Suprapubic skin (tissue), 3 donors: ENCODE measurements around the gene CHST9.

Experiments used
- POLR2A ChIP-seq, 2 donors: fragments of 450-650 bp; IDR thresholded peaks; one replicate each; pipeline ENCODE4 v1.6.1; 2017; ENCODE audit warnings: antibody characterized with exemption in 2 of 2, mild to moderate bottlenecking in 2 of 2, moderate library complexity in 2 of 2
- TF ChIP-seq, protein P1 (sequence below), 2 donors: fragments of 200-600 bp in 1 of 2; fragments of 450-650 bp in 1 of 2; sonication (generic) in 1 of 2; IDR thresholded peaks; one replicate each; pipeline ENCODE4 v1.5.1; 2016 to 2019; ENCODE audit warnings: antibody characterized with exemption in 2 of 2, mild to moderate bottlenecking in 1 of 2, moderate library complexity in 1 of 2

DNA sequence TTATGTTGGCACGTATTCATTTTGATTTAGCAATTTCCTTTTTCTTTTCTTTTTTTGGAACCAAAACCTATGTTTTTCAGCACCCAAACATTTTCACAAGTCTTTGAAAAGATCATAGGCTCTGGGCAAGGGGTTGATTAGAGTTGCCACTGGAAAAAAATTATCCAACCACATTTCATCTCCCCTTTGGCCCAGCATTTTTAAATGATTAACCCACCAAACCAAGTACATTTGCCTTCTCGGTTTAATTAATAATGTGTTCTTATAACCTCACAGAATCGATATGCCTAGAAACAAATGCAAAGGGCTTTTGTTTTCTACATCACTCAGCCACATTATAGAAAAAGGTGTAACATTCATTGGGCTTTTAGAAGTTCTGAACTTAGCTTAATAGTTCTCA is 66.1 kb downstream of the CHST9 start:
- no peak for TF ChIP-seq POLR2A (IDR thresholded peaks at IDR 0.05)
- TF ChIP-seq, protein P1, sequence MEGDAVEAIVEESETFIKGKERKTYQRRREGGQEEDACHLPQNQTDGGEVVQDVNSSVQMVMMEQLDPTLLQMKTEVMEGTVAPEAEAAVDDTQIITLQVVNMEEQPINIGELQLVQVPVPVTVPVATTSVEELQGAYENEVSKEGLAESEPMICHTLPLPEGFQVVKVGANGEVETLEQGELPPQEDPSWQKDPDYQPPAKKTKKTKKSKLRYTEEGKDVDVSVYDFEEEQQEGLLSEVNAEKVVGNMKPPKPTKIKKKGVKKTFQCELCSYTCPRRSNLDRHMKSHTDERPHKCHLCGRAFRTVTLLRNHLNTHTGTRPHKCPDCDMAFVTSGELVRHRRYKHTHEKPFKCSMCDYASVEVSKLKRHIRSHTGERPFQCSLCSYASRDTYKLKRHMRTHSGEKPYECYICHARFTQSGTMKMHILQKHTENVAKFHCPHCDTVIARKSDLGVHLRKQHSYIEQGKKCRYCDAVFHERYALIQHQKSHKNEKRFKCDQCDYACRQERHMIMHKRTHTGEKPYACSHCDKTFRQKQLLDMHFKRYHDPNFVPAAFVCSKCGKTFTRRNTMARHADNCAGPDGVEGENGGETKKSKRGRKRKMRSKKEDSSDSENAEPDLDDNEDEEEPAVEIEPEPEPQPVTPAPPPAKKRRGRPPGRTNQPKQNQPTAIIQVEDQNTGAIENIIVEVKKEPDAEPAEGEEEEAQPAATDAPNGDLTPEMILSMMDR (IDR thresholded peaks at IDR 0.05), result no peak
